Ishikawa (cell line): Measurements from ENCODE around the gene QSER1.

Experiments used
- CEBPB ChIP-seq: IDR thresholded peaks from 2 replicates; pipeline ENCODE4 v1.6.1; 2012
- CREB1 ChIP-seq: IDR thresholded peaks from 2 replicates; pipeline ENCODE4 v1.6.1; 2012; ENCODE audit warnings: low read depth
- EGR1 ChIP-seq: IDR thresholded peaks from 2 replicates; pipeline ENCODE4 v1.6.1; 2012
- EP300 ChIP-seq: IDR thresholded peaks from 2 replicates; pipeline ENCODE4 v1.6.1; 2012; ENCODE audit warnings: borderline replicate concordance
- FOXM1 ChIP-seq: IDR thresholded peaks from 2 replicates; pipeline ENCODE4 v1.6.1; 2012; ENCODE audit warnings: low read depth, borderline replicate concordance
- NFIC ChIP-seq: IDR thresholded peaks from 2 replicates; pipeline ENCODE4 v1.6.1; 2012
- RAD21 ChIP-seq: IDR thresholded peaks from 2 replicates; pipeline ENCODE4 v1.6.1; 2012; ENCODE audit warnings: low read depth
- TAF1 ChIP-seq: IDR thresholded peaks from 2 replicates; pipeline ENCODE4 v1.6.1; 2012; ENCODE audit warnings: low read depth, mild to moderate bottlenecking
- TCF12 ChIP-seq: IDR thresholded peaks from 2 replicates; pipeline ENCODE4 v1.6.1; 2012; ENCODE audit warnings: low read depth
- TEAD4 ChIP-seq: IDR thresholded peaks from 2 replicates; pipeline ENCODE4 v1.6.1; 2012
- YY1 ChIP-seq: IDR thresholded peaks from 2 replicates; pipeline ENCODE4 v1.6.1; 2012; ENCODE audit warnings: low read depth
- ZBTB7A ChIP-seq: IDR thresholded peaks from 2 replicates; pipeline ENCODE4 v1.6.1; 2012; ENCODE audit warnings: low read depth
- TF ChIP-seq, protein P1 (sequence below): IDR thresholded peaks from 2 replicates; pipeline ENCODE4 v1.6.1; 2012; ENCODE audit warnings: low read depth, mild to moderate bottlenecking
- TF ChIP-seq, protein P2 (sequence below): IDR thresholded peaks from 2 replicates; pipeline ENCODE4 v1.6.1; 2012
- TF ChIP-seq, protein P3 (sequence below): IDR thresholded peaks from 2 replicates; pipeline ENCODE4 v1.6.1; 2012

QSER1 gene

DNA sequence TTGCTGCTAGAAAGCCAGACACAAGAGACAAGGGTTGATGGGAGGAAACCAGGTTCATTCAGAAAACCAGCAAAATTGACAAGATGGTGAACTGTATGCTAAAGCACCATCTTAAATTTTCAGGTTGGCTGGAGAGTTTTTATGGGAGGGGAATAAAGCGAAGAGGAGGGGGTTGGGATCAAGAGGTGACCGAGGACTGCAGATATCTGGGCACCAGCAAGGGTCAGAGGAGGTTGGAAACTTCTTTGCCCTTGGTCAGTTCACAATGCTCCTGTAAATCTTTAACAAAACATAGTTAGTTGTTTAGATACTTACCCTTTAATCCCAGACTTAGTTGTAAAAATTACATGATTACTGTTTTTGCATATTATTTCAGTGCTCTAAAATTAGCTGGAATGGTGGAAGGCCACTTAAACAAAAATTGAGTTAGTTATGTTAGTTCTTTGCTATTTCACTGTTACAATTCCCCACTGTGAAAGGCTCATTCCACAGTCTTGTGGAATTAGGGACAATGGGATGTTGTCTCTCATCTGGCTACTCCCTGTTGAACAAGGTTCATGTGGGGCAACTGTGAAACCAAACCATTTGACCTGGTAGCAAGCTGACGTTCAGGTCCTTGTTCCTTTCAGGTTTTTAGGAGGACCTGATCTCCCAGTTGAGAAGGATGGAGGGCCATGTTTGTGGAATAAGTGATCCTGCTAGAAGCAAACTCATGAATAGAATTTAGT, 30.6 kb upstream of the QSER1 start:
- TF ChIP-seq EP300 = no peak
- no peak for TF ChIP-seq CEBPB
- TF ChIP-seq TCF12 = no peak
- TF ChIP-seq, protein P1, sequence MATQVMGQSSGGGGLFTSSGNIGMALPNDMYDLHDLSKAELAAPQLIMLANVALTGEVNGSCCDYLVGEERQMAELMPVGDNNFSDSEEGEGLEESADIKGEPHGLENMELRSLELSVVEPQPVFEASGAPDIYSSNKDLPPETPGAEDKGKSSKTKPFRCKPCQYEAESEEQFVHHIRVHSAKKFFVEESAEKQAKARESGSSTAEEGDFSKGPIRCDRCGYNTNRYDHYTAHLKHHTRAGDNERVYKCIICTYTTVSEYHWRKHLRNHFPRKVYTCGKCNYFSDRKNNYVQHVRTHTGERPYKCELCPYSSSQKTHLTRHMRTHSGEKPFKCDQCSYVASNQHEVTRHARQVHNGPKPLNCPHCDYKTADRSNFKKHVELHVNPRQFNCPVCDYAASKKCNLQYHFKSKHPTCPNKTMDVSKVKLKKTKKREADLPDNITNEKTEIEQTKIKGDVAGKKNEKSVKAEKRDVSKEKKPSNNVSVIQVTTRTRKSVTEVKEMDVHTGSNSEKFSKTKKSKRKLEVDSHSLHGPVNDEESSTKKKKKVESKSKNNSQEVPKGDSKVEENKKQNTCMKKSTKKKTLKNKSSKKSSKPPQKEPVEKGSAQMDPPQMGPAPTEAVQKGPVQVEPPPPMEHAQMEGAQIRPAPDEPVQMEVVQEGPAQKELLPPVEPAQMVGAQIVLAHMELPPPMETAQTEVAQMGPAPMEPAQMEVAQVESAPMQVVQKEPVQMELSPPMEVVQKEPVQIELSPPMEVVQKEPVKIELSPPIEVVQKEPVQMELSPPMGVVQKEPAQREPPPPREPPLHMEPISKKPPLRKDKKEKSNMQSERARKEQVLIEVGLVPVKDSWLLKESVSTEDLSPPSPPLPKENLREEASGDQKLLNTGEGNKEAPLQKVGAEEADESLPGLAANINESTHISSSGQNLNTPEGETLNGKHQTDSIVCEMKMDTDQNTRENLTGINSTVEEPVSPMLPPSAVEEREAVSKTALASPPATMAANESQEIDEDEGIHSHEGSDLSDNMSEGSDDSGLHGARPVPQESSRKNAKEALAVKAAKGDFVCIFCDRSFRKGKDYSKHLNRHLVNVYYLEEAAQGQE = no peak
- TF ChIP-seq CREB1 = no peak
- TF ChIP-seq, protein P2, sequence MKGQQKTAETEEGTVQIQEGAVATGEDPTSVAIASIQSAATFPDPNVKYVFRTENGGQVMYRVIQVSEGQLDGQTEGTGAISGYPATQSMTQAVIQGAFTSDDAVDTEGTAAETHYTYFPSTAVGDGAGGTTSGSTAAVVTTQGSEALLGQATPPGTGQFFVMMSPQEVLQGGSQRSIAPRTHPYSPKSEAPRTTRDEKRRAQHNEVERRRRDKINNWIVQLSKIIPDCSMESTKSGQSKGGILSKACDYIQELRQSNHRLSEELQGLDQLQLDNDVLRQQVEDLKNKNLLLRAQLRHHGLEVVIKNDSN = no peak
- no peak for TF ChIP-seq FOXM1
- TF ChIP-seq NFIC = no peak
- TF ChIP-seq, protein P3, sequence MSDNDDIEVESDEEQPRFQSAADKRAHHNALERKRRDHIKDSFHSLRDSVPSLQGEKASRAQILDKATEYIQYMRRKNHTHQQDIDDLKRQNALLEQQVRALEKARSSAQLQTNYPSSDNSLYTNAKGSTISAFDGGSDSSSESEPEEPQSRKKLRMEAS = no peak
- no peak for TF ChIP-seq EGR1
- no peak for TF ChIP-seq YY1
- no peak for TF ChIP-seq RAD21
- TF ChIP-seq TAF1 = no peak
- TF ChIP-seq ZBTB7A = no peak
- TF ChIP-seq TEAD4 = no peak

DNA sequence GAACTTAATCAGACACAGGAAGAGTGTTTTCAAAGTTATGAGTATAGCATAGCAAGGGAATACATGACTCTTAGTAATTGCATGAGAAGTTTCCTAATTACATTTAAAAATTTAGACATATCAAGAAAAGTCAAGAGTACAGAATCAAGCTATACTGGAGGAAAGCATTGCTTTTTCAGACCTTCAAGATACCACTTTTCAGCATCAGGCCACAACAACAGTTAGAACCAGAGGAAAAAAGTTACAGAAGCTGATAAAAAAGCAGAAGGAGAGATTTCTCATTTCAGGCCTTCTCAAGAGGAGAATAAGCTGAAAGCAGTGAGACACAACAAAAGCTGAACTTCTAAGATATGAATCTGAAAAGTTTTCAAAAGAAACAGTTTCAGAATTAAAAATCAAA, 28.1 kb upstream of the QSER1 start:
- TF ChIP-seq TEAD4 (no peak), ZBTB7A (no peak), NFIC (no peak)

DNA sequence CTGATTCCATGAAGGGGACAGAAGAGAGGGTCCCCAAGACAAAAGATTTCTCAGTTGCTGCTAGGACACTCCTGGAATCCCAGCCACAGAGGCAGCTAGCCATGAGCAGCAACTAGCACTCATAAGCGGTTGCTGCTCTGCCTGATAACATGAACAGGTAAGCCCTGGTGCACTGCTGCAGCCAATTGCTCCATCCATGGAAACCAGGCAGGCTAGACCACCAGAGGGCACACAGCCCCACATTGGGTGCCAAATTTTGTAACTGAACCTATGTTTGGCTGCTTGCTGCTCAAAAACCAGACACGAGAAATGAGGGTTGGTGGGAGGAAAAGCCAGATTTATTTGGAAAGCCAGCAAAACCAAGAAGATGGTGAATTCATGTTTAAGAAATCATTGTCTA, 21.9 kb upstream of the QSER1 start:
- TF ChIP-seq NFIC (no peak), RAD21 (peak; percentile 47; the same call in 1 of the 2 replicates)

DNA sequence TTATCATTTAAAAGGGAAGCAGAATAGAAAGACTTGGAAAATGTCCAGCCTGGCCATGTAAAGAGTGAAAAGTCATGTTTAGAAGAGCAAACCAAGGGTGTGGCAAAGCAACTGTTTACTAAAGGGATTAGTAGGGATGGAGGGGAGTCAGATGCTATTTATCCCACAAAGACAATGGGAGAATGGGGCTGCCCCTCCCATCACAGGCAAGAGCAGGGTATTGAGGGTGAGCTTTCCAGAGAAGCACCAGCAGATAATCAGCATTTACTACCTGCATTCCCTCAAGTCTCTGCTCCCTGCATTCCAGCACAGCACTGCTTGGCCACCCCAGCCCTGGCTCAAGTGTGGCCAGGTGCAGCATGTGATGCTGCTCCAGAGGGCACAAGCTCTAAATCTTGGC, 18.5 kb upstream of the QSER1 start:
- TF ChIP-seq FOXM1 = no peak
- TF ChIP-seq, protein P1 = no peak
- no peak for TF ChIP-seq ZBTB7A
- no peak for TF ChIP-seq NFIC
- no peak for TF ChIP-seq YY1
- TF ChIP-seq CREB1 = no peak
- TF ChIP-seq TEAD4 = no peak
- no peak for TF ChIP-seq TCF12
- TF ChIP-seq EGR1 = no peak
- no peak for TF ChIP-seq EP300
- TF ChIP-seq, protein P2 = no peak
- no peak for TF ChIP-seq TAF1
- TF ChIP-seq, protein P3 = no peak
- TF ChIP-seq CEBPB = no peak
- no peak for TF ChIP-seq RAD21

DNA sequence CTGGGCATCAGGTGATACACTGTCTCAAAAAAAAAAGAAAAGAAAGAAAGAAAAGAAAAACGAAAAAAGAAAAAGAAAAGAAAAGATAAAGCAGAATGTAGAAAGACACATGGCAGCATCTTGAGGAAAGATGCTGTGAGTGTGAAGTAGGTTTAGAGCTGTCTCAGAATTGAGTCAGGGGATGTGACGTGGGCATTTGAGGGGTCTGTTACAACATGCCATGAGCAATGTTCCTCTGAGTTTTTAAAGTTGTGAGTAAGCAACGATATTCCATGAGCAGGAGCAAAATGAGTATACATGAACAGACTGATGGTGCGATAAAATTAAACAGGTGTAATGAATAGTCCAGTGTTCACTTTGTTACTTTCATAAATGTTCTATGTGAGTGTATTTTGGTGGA, 11.3 kb upstream of the QSER1 start:
- TF ChIP-seq FOXM1 (no peak), NFIC (no peak), TAF1 (no peak), TEAD4 (no peak), TCF12 (no peak), CEBPB (no peak), CREB1 (no peak), EGR1 (no peak), YY1 (no peak), RAD21 (no peak), EP300 (no peak), ZBTB7A (no peak)
- TF ChIP-seq, protein P2 = no peak
- TF ChIP-seq, protein P1 = no peak
- TF ChIP-seq, protein P3 = no peak
